GM18498 (cell line): Measurements from ENCODE around the gene CPNE7.
"Not testable (repeated sequence)": the region's sequence is repeated elsewhere in the genome, so short reads cannot be mapped to it uniquely, and the experiment has no call there.

ENCODE experiments used
- ATAC-seq: cut with Tn5 transposase; IDR thresholded peaks from one replicate; pipeline ENCODE4 v1.9.1; 2021; ENCODE audit warnings: mild to moderate bottlenecking, moderate library complexity; ENCODE audit not compliant: unreplicated experiment

The CPNE7 gene

DNA sequence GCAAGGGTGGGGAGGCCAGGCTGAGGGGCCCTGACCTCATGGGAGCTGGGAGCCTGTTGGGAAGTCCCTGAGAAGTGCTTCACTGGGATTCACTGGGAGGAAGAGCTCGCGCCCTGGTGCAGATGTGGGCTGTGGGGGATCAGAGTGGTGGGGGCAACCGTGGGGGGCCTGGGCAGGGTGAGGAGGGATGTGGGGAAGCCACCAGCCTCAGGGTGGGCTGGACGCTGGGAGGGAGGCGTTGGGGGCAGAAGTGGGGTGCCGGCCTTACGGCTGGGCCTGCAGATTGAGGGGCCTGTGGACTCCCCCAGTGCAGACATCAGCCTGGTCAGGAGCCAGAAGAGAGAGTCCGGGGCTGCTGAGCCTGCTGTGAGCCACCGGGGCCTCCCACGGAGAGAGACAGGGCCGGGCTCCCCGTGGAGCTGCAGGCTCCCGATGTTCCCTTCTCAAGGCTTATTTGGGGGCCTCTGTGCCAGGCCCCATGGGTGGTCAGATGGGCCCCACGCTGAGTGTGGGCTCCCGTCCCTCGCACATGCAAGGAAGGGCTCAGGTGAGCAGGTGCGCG is 45.7 kb downstream of the CPNE7 start:
- ATAC-seq = no peak

DNA sequence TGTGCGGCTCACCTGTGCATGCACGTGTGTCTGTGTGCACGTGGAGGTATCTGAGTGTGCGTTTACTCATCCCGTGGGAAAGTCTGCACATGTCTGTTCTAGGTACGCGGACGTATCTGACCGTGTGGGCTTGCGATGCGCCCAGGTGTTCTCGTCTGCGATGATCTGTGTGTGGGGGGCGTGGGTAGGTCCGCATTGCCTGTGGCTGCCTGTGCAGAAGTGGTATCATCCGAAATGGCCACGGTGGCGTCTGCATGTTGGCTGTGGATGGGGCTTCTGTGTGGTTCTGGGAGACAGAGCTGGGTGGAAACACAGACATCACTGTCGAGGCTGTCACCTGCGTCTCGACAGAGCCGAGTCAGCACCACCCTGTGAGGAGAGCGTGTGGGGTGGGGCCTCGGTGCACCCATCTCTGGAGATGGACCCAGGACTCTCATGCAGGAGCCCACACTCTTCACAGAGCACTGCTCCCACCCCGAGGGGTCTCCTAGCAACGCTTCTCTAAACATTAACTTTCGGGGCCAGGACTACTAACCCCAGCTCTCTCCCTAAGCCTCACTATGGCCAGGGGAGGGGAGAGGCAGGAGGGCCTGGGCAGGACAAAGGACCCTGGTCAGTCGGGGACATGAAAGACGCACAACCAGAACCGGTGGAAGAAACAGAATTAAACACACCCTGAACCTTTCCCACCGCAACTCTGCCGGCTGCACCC is 46.3 kb downstream of the CPNE7 start:
- ATAC-seq = no peak

DNA sequence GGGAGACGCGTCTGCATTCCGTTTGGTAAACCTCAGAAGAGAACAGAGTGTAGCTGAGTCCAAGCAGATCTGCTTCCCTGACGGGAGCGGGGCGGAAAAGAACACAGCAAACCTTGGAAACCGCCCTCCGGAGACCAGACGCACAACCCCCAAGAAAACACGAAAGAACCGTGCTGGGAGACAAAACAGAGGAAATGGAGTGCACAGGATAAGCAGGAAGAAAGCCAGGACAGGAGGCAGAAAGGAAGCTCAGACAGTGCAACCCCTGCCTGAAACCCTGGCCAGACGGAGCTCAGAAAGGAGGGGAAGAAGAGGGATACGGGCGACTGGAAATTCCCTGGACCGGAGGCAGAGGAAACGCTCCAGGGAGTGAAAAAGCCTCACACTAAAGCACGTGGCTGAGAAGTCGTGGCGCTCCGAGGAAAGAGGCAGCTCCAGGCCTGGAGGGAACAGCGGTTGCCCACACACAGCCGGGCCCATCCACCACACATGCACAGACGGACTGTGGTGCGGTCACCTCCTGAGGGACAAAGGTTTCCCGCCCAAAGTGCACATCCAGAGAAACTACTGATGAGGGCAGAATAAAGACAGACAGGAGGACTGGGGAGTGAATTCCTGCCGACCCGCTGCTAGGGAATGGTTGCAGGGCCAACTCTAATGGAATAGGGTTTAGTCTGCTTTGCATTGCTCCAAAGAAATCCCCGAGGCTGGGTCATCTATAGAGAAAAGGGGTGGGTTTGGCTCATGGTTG is 48.1 kb downstream of the CPNE7 start:
- ATAC-seq = no peak

DNA sequence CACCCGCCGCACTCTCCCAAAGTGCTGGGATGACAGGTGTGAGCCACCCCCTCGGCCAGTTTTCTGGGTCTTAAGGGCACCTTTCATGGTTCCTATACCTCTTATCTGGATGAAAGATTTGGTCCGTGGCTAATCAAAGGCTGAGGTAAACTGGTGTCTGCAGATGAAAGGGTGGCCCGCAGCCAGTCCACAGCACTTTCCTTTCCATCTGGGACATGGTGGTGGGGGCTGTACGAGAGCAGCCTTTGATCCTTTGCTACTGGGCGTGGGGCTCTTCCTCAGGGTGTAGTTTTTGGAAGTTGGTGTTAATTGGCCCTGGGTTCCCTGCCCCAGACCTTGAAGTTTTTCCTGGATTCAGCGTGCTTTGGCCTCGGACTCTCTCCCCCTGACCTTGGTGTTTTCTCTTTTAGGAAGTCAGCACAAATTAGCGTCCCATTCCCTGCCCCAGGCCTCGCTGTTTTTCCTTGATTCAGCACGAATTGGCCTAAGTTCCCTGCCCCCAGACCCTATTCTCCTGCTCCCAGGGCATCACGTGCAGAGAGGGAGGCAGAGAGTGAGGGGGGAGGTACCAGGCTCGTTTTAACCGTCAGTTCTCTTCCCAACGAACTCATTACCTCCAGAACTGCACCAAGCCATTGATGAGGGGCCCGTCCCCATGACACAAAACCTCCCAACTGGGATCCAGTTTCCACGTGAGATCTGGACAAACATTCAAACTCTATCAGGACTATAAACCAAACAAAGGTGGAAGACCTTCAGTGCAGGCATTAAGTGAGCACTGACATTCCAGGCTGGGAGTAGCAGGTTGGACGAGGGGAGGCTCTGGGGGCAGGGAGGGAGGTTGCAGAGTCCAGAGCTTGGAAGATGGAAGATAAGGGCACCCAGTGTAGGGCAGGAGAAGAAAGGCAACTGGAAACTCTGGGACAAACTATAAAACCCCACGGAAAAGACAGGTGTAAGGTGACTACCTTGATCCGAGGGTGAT is 49.5 kb downstream of the CPNE7 start:
- ATAC-seq = no peak

DNA sequence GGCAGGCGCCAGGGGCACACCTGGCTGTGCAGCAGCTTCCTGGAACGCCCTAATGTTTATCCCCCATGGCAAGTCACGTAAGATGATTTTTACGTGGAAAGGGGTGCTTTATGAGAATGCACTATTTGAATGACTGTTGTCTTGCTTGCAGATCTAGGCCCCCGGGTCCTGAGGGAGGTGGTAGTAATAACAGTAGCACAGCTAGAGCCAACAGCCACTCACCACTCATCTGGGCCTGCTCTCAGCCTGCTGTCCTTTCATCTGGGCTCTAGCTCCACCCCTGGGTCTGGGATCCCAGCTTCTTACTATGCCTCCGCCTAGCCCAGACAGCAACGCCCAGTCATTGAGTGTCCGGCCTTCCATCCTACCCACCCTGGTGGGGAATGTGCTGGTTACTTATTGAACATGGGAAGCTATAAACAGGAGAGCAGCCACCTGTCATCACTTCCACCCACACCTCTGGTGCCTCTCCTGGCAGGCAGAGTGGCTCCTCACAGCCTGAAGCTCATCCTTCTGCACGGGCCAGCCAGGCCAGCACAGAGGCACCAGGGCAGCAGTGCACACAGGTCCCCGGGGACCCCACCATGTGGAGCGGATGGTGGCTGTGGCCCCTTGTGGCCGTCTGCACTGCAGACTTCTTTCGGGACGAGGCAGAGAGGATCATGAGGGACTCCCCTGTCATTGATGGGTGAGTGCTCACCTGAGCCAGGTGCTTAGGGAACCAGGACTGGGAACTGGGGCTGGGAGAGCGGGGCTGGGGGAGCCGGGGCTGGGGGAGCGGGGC is 54.5 kb downstream of the CPNE7 start:
- no peak for ATAC-seq

DNA sequence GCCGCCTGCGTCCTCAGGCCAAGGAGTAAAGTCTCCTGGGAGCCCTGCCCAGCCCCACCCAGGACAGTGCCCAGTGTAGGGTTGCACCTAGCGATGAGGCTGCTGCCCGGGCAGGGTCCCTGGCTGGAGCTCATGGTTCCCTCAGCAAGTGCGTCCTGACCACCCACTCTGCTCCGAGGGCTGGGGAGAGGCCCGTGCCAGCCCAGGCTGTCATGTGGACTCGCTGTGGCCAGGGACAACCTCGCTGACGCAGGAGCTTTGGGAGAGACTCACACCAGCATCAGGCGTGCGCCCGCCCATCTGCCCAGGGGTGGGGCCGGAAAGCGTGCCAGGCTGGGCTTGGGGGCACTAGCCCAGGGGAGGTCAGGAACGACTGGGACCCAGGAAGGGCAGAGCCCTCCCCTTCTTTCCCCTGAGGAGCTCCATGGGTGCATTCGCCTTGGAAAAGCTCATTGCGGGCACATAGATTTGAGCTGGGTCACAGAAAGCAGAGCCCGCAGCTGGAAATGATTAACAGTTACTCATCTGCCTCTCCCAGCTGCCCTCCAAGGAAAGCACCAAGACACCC is 57.6 kb downstream of the CPNE7 start:
- ATAC-seq = no peak

DNA sequence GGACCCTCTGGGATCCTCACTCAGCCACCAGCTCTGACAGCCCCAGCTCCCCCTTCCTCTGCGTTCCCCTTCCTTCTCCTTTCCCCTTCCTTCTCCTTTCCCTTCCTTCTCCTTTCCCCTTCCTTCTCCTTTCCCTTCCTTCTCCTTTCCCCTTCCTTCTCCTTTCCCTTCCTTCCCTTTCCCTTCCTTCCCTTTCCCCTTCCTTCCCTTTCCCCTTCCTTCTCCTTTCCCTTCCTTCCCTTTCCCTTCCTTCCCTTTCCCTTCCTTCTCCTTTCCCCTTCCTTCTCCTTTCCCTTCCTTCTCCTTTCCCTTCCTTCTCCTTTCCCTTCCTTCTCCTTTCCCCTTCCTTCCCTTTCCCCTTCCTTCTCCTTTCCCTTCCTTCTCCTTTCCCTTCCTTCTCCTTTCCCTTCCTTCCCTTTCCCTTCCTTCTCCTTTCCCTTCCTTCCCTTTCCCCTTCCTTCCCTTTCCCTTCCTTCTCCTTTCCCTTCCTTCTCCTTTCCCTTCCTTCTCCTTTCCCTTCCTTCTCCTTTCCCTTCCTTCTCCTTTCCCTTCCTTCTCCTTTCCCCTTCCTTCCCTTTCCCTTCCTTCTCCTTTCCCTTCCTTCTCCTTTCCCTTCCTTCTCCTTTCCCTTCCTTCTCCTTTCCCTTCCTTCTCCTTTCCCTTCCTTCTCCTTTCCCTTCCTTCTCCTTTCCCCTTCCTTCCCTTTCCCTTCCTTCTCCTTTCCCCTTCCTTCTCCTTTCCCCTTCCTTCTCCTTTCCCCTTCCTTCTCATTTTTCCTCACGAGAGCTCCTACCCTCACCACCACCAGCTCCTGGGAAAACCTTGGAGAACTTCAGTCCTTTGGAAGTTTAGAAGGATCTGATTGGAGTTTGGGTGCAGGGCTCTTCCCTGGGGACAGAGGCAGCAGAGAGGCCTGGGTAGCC is 59.2 kb downstream of the CPNE7 start:
- ATAC-seq = not testable (repeated sequence)

DNA sequence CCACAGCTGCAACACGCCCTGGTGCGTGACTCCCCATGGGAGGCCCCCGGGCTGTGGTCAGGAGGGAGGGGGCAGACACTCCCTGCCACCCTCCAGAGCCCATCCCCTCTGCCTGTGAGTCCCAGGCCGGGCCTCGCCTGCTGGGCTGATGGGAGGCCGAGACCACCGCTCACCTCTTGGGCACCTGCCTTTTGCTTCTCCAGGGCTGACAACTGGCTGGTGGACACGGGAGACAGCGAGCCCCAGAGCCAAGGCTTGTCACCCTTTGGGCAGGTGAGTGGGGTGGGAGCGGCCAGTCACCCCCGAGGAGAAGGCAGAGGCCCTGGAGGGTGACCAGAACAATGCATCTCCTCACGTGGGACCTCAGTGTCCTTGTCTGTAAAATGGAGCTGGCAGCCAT is 61.1 kb downstream of the CPNE7 start:
- ATAC-seq = no peak

DNA sequence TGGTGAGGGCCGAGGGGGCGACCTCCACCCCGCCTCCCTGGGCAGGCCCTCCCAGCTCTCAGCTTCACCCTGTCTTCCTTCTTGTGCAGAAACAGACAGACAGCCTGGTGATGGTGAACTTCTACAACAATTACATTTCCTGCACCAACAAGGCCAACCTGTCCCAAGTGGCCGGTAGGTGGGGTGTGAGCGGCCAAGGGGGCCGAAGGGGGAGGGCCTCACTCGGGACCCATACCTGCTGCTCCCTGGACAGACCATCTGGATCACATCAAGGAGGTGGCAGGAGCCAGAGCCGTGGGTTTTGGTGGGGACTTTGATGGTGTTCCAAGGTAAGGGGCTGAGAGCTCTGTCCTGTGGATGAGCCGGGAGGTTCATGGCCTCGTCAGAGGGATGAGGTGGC is 61.8 kb downstream of the CPNE7 start:
- no peak for ATAC-seq

DNA sequence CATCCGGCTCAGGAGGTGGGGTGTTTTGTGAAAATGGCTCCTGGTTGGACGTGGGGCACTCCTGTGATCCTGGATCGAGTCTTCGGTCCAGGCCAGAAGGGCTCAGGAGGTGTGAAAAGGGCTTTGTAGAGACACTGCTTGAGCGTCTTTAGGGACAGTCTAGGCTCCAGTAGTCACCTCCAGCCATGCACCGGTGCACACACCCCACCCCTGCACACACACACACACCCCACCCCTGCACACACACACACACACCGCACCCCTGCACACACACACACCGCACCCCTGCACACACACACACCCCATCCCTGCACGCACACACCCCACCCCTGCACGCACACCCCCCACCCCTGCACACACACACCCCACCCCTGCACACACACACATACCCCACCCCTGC is 62.9 kb downstream of the CPNE7 start:
- no peak for ATAC-seq

DNA sequence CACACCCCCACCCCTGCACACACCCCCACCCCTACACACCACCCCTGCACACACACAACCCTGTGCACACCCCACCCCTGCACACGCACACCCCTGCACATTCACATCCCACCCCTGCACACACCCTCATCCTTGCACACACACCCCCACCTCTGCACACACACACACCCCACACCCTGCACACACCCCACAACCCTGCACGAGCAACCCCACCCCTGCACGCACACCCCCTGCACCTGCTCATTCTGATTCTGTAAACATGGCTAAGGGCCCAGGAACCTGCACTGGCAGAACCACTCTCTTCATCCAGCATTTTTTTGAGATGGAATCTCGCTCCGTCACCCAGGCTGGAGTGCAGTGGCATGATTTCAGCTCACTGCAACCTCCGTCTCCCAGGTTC is 63.8 kb downstream of the CPNE7 start:
- no peak for ATAC-seq

DNA sequence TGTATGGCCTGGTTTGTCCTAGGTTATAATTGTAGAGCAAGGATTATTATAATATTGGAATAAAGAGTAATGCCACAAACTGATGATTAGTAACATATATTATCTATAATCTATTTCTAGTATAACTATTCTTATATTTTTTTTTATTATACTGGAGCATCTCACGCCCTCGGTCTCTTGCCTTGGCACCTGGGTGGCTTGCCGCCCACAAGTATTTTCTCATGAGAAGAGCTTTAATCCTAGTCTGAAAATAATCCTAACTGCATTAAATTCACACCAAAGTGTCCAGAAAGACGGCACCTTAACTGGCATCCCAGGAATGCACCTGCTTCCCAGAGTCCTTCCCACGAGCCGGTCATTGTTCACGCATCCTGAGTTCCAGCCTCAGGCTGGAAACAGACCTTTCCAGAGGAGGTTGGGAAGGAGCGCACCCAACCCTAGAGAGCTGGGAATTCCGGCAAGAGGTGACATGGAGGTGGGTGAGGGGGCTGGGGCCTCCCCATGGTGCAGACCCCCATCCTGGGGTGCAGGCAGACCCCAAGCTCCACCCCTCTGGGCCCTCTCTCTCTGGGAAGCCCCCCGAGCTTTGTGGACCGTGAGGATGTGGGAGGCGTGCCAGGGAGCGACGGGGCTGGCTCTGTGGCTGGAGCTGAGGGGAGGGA is 66.0 kb downstream of the CPNE7 start:
- no peak for ATAC-seq

DNA sequence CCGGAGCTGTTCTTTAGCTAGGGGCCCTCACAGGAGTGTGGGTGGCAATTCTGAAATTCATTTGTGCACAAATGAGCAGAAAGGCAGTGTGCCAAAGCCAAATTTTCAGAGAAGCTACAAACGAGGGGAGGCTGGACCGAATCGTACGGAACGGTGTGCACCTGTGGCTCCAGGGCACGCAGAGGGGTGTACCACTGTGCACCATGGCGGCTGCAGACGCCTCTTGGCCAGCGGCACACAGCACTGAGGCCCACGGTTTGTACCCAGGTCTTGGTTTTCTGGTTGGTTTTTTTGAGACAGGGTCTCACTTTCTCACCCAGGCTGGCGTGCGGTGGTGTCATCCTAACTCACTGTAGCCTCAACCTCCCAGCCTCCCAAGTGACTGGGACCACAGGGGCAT is 67.0 kb downstream of the CPNE7 start:
- no peak for ATAC-seq

DNA sequence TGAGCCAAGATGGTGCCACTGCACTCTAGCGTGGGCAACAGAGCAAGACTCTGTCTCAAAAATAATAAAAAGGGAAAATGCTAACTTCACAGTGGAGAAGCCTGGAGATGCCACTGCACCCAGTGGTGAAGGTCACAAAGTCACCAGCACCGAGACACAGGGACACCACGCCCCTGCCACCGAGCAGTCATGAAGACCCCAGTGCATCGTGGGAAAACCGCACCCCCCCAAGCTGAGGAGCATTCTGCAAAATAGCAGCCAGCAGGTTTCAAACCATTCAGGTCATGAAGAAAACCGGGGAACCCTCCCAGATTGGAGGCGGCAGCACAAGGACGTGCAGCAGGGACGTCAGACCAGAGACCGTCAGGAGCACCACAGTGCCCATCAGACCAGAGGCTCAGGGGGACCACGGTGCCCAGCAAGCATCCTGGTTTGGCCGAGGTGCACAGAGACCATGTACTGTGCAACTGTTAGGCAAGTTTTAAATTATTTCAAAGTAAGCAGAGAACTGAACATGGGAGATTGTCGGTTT is 68.3 kb downstream of the CPNE7 start:
- ATAC-seq = no peak

DNA sequence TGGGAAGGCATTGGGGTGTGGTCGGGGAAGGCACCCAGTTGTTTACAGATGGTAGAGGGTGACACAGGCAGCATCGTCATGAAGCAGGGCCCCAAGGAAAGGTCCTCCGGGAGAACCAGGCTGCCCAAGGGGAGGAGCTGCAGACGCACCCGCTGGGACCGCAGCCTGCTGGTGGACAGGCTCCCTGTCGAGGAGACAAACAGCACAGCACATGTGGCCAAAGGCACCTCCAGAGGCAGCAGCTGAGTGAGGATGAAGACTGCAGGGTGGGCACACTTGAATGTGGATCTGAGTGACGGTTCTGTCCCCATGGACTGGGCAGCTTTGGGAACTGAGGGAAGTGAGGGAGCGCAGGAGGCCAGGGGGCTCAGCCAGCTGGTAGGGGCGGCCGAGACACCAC is 69.6 kb downstream of the CPNE7 start:
- no peak for ATAC-seq

DNA sequence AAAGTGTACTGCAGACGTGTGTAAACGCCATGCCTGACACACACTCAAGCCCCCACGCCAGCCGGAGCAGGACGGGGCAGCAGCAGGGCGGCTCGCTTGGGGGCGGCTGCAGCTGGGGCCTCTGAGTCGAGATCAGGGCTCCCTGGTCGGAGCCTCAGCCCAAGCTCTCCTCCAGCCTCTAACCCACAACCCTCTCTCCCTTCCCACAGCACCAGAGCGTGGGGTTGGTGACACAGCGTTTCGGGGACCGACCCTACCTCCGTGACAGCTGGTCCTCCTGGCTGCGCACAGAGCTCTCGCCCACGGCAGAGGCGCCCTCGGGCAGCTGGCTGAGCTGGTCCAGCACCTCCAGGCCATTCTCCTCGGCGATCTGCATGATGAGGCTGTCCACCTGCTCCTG is 70.7 kb downstream of the CPNE7 start:
- ATAC-seq = no peak
